ENCODE data around the gene FHIT. TPM values are rescaled to one million over a fixed set of nuclear protein-coding genes. Genes with fewer than 3 reads are reported as not detected.
A peak's percentile ranks its signal among the peaks of the same experiment; 100 is the strongest.

Gene FHIT
- total RNA-seq, 2 donors from 2014 or later: 6.8 to 12.3 TPM

- Mint-ChIP-seq H3K27me3 (ENCODE audit: insufficient read depth) (peaks cover 2% of the 10 kb centered on the region), H3K4me3 (no peak overlapping the region), H3K4me1 (peaks cover 29% of the 10 kb centered on the region), H3K9me3 (peaks cover 2% of the 10 kb centered on the region), H3K27ac (no peak overlapping the region), H3K36me3 (ENCODE audit: low read depth) (no peaks in the 10 kb centered on the region)
- Histone ChIP-seq H3K36me3 (ENCODE audit: control insufficient read depth, insufficient read depth, low read length) (no peaks in the 10 kb centered on the region), H3K4me1 (ENCODE audit: control insufficient read depth, insufficient read depth, low read length) (peaks cover 9% of the 10 kb centered on the region), H3K4me3 (ENCODE audit: low read length) (no peak overlapping the region), H3K9ac (ENCODE audit: extremely low read depth, low read length, poor library complexity, severe bottlenecking) (no peak overlapping the region), H3K9me3 (ENCODE audit: control insufficient read depth, low read length) (no peaks in the 10 kb centered on the region), H3K27ac (ENCODE audit: low read depth, low read length) (no peak overlapping the region), H3K27me3 (ENCODE audit: control insufficient read depth, insufficient read depth, low read length, poor library complexity, severe bottlenecking) (no peaks in the 10 kb centered on the region)
- WGBS, 2 experiments (ENCODE audit: insufficient coverage in 1 of 2, insufficient read length in 1 of 2): 94 to 100% methylated on average over 5 to 6 of the region's 6 CpGs
- DNase-seq: no peak
- TF ChIP-seq CTCF (conservative IDR thresholded peaks at IDR 0.05): no peak
Measured at GRCh38 chr3:60757724-60758123, 493.5 kb downstream of the FHIT start.

GRCh38 chr3:60756241-60757030, 494.8 kb downstream of the FHIT start:
- WGBS, 2 experiments (ENCODE audit: insufficient coverage in 1 of 2, insufficient read length in 1 of 2): 80 to 100% methylated on average over 3 to 7 of the region's 7 CpGs
- H3K27ac Mint-ChIP-seq: peak overlapping the region; percentile 1
- no peak overlapping the region for H3K4me3 Mint-ChIP-seq
- peaks cover 29% of the 10 kb centered on the region for H3K4me1 Mint-ChIP-seq
- TF ChIP-seq CTCF (conservative IDR thresholded peaks at IDR 0.05): no peak
- peaks cover 9% of the 10 kb centered on the region for H3K4me1 ChIP-seq (ENCODE audit: control insufficient read depth, insufficient read depth, low read length)
- no peak overlapping the region for H3K9ac ChIP-seq (ENCODE audit: extremely low read depth, low read length, poor library complexity, severe bottlenecking)
- no peaks in the 10 kb centered on the region for H3K36me3 ChIP-seq (ENCODE audit: control insufficient read depth, insufficient read depth, low read length)
- H3K9me3 Mint-ChIP-seq: peaks cover 3% of the 10 kb centered on the region
- H3K9me3 ChIP-seq (ENCODE audit: control insufficient read depth, low read length): peaks cover 5% of the 10 kb centered on the region
- peak overlapping the region; percentile 10 for H3K4me3 ChIP-seq (ENCODE audit: low read length)
- peak overlapping the region; percentile 45 for H3K27ac ChIP-seq (ENCODE audit: low read depth, low read length)
- H3K27me3 Mint-ChIP-seq (ENCODE audit: insufficient read depth): peaks cover 2% of the 10 kb centered on the region
- H3K27me3 ChIP-seq (ENCODE audit: control insufficient read depth, insufficient read depth, low read length, poor library complexity, severe bottlenecking): no peaks in the 10 kb centered on the region
- H3K36me3 Mint-ChIP-seq (ENCODE audit: low read depth): no peaks in the 10 kb centered on the region
- no peak for DNase-seq

- peaks cover 29% of the 10 kb centered on the region for H3K4me1 Mint-ChIP-seq
- Histone ChIP-seq H3K36me3 (ENCODE audit: control insufficient read depth, insufficient read depth, low read length) (no peaks in the 10 kb centered on the region), H3K4me1 (ENCODE audit: control insufficient read depth, insufficient read depth, low read length) (peaks cover 9% of the 10 kb centered on the region), H3K9ac (ENCODE audit: extremely low read depth, low read length, poor library complexity, severe bottlenecking) (no peak overlapping the region), H3K27ac (ENCODE audit: low read depth, low read length) (no peak overlapping the region), H3K4me3 (ENCODE audit: low read length) (no peak overlapping the region), H3K9me3 (ENCODE audit: control insufficient read depth, low read length) (peaks cover 19% of the 10 kb centered on the region), H3K27me3 (ENCODE audit: control insufficient read depth, insufficient read depth, low read length, poor library complexity, severe bottlenecking) (no peaks in the 10 kb centered on the region)
- WGBS, 2 experiments (ENCODE audit: insufficient coverage in 1 of 2, insufficient read length in 1 of 2): 25 to 33% methylated on average over 2 to 3 of the region's 3 CpGs
- H3K36me3 Mint-ChIP-seq (ENCODE audit: low read depth): peaks cover 8% of the 10 kb centered on the region
- TF ChIP-seq CTCF (conservative IDR thresholded peaks at IDR 0.05): peak; percentile 89
- peak; percentile 88 for DNase-seq
- H3K4me3 Mint-ChIP-seq: no peak overlapping the region
- H3K27ac Mint-ChIP-seq: no peak overlapping the region
- peaks cover 2% of the 10 kb centered on the region for H3K27me3 Mint-ChIP-seq (ENCODE audit: insufficient read depth)
- peaks cover 16% of the 10 kb centered on the region for H3K9me3 Mint-ChIP-seq
Measured at GRCh38 chr3:60755094-60755493, 496.2 kb downstream of the FHIT start.
